Common myeloid progenitor, CD34-positive (primary cell): ENCODE data around the gene AKT1.

Source experiments
- CTCF ChIA-PET: fragments of 350-600 bp; sonication (Branson Sonifier 250); formaldehyde crosslinking; loops from one replicate; lab custom pipeline; 2021; ENCODE audit warnings: antibody characterized with exemption; lab: Charles Lee
- POLR2A ChIA-PET: fragments of 350-600 bp; sonication (Branson Sonifier 250); formaldehyde crosslinking; loops from one replicate; lab custom pipeline; 2021; ENCODE audit warnings: antibody characterized with exemption; lab: Charles Lee
- DNase-seq, 3 donors: peaks; one replicate each; pipeline versions ENCODE4 v3.0.0 to v3.0.0-alpha.2; 2013
- H3K27ac ChIP-seq, 2 experiments: 1 replicate in 1 of 2; 2 replicates in 1 of 2; pipeline ENCODE4 v1.7.0; 2013; ENCODE audit warnings: inconsistent platforms in 2 of 2, low read length in 2 of 2, mild to moderate bottlenecking in 2 of 2, low read depth in 1 of 2, moderate library complexity in 1 of 2; ENCODE audit not compliant: severe bottlenecking in 2 of 2, insufficient read depth in 1 of 2, poor library complexity in 1 of 2
- H3K27me3 ChIP-seq, 5 experiments: replicated peaks in 2 of 5; 1 replicate in 3 of 5; 2 replicates in 2 of 5; pipeline versions ENCODE4 v1.6.1 to v1.7.0; 2013; ENCODE audit warnings: low read length in 4 of 5, mild to moderate bottlenecking in 2 of 5, moderate library complexity in 2 of 5, inconsistent platforms in 1 of 5; ENCODE audit not compliant: insufficient read depth in 5 of 5, control insufficient read depth in 4 of 5
- H3K36me3 ChIP-seq, 4 experiments: 1 replicate in 2 of 4; 2 replicates in 2 of 4; pipeline versions ENCODE4 v1.6.1 to v1.7.0; 2013; ENCODE audit warnings: low read length in 3 of 4, control low read depth in 1 of 4, mild to moderate bottlenecking in 1 of 4; ENCODE audit not compliant: control insufficient read depth in 4 of 4, insufficient read depth in 4 of 4
- H3K4me1 ChIP-seq, 4 experiments: 1 replicate in 3 of 4; 2 replicates in 1 of 4; pipeline versions ENCODE4 v1.6.1 to v1.7.1; 2013; ENCODE audit warnings: low read length in 3 of 4, mild to moderate bottlenecking in 3 of 4, control low read depth in 1 of 4, inconsistent platforms in 1 of 4, moderate library complexity in 1 of 4; ENCODE audit not compliant: control insufficient read depth in 4 of 4, insufficient read depth in 4 of 4; ENCODE audit errors: control extremely low read depth in 1 of 4
- H3K4me3 ChIP-seq, 7 experiments: 1 replicate in 4 of 7; 2 replicates in 3 of 7; pipeline versions ENCODE4 v1.5.1 to v1.7.0; 2013; ENCODE audit warnings: mild to moderate bottlenecking in 7 of 7, low read length in 6 of 7, moderate library complexity in 6 of 7, inconsistent platforms in 2 of 7, low read depth in 2 of 7, control low read depth in 1 of 7; ENCODE audit not compliant: insufficient read depth in 4 of 7, control insufficient read depth in 1 of 7; ENCODE audit errors: extremely low read depth in 1 of 7
- H3K9me3 ChIP-seq, 5 experiments: 1 replicate in 4 of 5; 2 replicates in 1 of 5; pipeline versions ENCODE4 v1.6.1 to v1.7.1; 2013; ENCODE audit warnings: low read length in 4 of 5, mild to moderate bottlenecking in 2 of 5, inconsistent platforms in 1 of 5, low read depth in 1 of 5, moderate library complexity in 1 of 5; ENCODE audit not compliant: control insufficient read depth in 4 of 5, insufficient read depth in 2 of 5; ENCODE audit errors: control extremely low read depth in 1 of 5
- WGBS: methylation state at CpG from one replicate; pipeline ENCODE4 v1.1.5; 2013; ENCODE audit not compliant: insufficient coverage; 5-methylcytosine and 5-hydroxymethylcytosine counted together

The AKT1 gene

DNA sequence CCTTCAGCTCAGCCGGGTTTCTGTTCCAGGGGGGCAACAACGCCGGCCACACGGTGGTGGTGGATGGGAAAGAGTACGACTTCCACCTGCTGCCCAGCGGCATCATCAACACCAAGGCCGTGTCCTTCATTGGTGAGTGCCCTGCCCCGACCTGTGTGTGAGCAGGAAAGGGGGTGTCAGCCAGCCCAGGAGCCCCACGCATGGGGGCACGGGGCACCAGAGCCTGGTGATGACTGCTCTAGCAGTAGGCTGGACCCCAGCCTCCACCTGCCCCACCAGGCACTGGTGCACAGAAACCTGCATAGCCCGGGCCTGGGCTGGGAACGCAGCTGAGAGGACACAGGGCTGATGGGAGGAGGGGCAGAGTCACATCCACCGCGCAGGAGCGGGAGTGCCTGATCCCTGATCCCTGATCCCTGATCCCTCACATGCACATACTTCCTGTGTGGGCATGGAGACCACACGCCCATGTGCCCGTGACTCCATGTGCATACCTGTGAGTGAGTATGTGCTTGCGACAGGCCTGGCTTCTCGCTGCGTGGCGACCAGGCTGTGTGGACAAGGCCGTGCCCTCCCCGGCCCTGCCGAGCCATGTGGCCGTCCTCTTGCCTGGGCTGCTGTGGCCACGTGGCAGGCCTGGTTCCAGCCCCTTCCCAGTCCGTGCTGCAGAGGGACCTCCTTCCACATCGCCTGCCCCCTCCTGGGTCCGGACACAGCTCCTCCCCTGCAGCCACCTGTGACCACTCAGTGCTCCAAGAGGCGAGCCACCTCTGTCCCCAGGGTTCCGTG, 60.4 kb downstream of the AKT1 start:
- H3K4me1 ChIP-seq = peaks cover 0 to 8% (median 7%) of the 10 kb centered on the region in 4 experiments
- no peak overlapping the region for H3K4me3 ChIP-seq
- ChIA-PET POLR2A (no interaction called here), CTCF (interaction anchor here (1.3 to 1.5 kb wide), 2 partner anchors 9 kb away, joined by 4 to 5 read pairs; no protein-coding TSS in a partner anchor)
- H3K9me3 ChIP-seq = no peaks in the 10 kb centered on the region
- WGBS = 98% methylated on average over 25 of the region's 31 CpGs
- no peak for DNase-seq
- H3K27me3 ChIP-seq = no peaks in the 10 kb centered on the region
- H3K36me3 ChIP-seq = peaks cover 0 to 1% (median 0%) of the 10 kb centered on the region in 4 experiments
- no peak overlapping the region for H3K27ac ChIP-seq

DNA sequence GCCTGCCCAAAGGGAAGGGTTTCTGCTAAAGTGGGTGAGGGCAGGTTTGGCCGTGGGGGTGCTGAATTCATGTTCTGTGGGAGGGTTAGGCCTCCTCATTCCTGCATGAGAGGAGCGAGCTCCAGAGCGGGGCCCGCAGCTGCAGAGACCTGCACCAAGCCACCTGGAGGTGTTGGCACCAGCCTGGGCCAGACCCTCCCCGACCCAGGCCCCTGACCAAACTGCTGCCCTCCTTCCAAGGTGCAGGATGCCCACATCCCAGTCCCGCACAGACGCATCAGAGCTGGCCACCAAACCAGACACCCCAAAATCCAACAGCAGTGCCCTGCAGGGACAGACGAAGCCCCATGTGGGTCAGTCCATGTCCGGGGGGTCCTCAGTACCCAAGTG, 61.0 kb downstream of the AKT1 start:
- no peak overlapping the region for H3K27ac ChIP-seq
- POLR2A ChIA-PET = no interaction called here
- peaks cover 0 to 8% (median 7%) of the 10 kb centered on the region in 4 experiments for H3K4me1 ChIP-seq
- H3K27me3 ChIP-seq = no peaks in the 10 kb centered on the region
- CTCF ChIA-PET = interaction anchor here (1.3 kb wide), 1 partner anchor 9 kb away, joined by 5 read pairs; no protein-coding TSS in a partner anchor
- no peaks in the 10 kb centered on the region for H3K9me3 ChIP-seq
- H3K36me3 ChIP-seq = no peaks in the 10 kb centered on the region
- H3K4me3 ChIP-seq = no peak overlapping the region
- 100% methylated on average over 8 of the region's 9 CpGs for WGBS
- DNase-seq = no peak

DNA sequence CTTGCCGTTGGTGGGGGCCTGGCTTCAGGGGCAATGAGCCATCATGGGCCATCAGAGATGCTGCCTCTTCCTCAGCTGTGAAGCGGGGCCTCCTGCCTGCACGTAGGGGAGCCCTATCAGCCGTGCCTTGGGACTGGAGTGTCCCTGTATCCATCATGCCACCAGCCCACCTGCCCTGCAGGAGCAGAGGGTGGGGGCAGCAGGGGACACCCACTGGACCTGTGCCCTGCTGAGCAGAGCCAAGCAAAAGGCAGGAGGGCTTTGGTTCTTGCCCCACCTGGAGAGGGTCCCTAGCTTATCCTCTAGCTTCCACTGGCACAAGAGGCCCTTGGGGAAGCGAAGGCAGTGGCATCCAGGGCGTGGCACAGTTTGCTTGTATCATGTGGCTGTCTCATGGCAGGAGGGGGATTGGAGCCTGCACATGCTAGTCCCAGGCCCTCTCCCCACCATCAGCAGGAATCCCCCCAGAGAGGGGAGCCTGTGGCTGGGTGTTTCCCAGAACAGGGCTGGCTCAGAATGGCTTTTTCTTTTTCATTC, 61.4 kb downstream of the AKT1 start:
- Histone ChIP-seq H3K27me3 (no peaks in the 10 kb centered on the region), H3K9me3 (no peaks in the 10 kb centered on the region), H3K27ac (no peak overlapping the region), H3K4me3 (no peak overlapping the region), H3K4me1 (peaks cover 0 to 8% (median 7%) of the 10 kb centered on the region in 4 experiments), H3K36me3 (no peaks in the 10 kb centered on the region)
- POLR2A ChIA-PET = no interaction called here
- CTCF ChIA-PET = interaction anchor here (1.3 kb wide), 1 partner anchor 8 kb away, joined by 5 read pairs; no protein-coding TSS in a partner anchor
- 100% methylated on average over 4 of the region's 6 CpGs for WGBS
- DNase-seq = no peak

DNA sequence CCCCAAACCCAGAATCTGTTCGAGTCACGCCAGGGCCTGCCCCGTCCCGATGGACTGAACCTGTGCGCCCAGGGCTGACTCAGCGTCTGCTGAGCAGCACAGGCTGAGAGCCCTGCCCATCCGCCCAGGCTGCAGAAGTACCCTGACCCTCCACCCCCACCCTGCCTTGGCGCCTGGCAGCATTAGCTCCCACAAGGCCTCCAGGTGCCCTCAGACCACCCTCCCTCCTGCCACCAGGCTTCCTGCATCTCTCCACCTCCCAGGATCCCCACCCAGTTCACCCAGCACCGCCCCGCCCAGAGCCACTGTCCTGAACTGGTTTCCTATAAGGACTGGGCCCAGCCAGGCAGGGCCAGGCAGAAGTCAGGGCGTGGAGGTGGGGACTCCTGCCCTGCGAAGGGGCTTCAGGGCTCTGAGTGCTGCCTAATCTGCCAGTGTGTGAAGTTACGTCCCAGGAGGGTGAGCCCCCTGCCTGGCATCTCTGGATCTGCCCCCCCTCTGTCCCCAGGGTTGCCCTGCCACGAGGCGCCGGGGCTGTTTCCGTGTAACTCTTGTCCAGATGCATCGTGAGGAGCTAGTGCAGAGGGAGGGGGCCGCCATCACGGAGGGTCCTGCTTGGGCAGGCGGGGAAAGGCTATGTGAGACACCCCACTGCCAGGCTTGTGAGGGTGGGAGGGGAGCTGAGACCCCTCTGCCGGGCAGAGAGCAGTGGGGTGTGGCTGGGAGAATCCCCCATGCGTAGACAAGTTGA, 62.4 kb downstream of the AKT1 start:
- no peak overlapping the region for H3K4me3 ChIP-seq
- POLR2A ChIA-PET = no interaction called here
- CTCF ChIA-PET = no interaction called here
- no peaks in the 10 kb centered on the region for H3K27me3 ChIP-seq
- H3K36me3 ChIP-seq = no peaks in the 10 kb centered on the region
- no peaks in the 10 kb centered on the region for H3K9me3 ChIP-seq
- H3K4me1 ChIP-seq = peaks cover 0 to 8% (median 7%) of the 10 kb centered on the region in 4 experiments
- H3K27ac ChIP-seq = no peak overlapping the region
- no peak for DNase-seq
- 96% methylated on average over 11 of the region's 23 CpGs for WGBS

DNA sequence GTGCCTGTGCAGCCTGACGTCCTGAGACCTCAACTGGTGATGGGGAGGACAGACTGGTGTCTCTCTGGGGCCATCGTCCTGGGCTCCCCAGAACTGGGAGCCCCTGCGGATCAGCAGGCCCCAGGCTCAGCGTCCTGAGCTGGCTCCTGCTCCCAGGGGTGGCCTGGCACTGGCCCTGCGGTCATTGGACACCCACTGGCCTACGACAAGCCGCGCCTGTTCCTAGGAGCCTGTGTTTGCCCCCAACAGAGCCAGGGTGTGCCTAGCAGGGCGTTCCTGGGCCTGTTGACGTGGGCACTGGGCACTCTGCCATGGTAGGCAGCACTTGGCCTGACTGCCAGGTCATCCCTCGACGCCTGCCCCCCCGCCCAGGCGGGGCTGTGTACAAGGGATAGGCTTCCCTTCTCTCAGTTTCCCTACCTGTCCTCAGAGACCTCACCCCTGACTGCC, 63.2 kb downstream of the AKT1 start:
- WGBS = 90% methylated on average over 11 of the region's 14 CpGs
- no peaks in the 10 kb centered on the region for H3K9me3 ChIP-seq
- ChIA-PET POLR2A (no interaction called here), CTCF (interaction anchor here (1.1 kb wide), 1 partner anchor 10 kb away, joined by 3 read pairs; no protein-coding TSS in a partner anchor)
- H3K27me3 ChIP-seq = no peaks in the 10 kb centered on the region
- H3K36me3 ChIP-seq = no peaks in the 10 kb centered on the region
- DNase-seq = no peak
- no peak overlapping the region for H3K27ac ChIP-seq
- H3K4me1 ChIP-seq = peaks cover 0 to 8% (median 7%) of the 10 kb centered on the region in 4 experiments
- H3K4me3 ChIP-seq = no peak overlapping the region

DNA sequence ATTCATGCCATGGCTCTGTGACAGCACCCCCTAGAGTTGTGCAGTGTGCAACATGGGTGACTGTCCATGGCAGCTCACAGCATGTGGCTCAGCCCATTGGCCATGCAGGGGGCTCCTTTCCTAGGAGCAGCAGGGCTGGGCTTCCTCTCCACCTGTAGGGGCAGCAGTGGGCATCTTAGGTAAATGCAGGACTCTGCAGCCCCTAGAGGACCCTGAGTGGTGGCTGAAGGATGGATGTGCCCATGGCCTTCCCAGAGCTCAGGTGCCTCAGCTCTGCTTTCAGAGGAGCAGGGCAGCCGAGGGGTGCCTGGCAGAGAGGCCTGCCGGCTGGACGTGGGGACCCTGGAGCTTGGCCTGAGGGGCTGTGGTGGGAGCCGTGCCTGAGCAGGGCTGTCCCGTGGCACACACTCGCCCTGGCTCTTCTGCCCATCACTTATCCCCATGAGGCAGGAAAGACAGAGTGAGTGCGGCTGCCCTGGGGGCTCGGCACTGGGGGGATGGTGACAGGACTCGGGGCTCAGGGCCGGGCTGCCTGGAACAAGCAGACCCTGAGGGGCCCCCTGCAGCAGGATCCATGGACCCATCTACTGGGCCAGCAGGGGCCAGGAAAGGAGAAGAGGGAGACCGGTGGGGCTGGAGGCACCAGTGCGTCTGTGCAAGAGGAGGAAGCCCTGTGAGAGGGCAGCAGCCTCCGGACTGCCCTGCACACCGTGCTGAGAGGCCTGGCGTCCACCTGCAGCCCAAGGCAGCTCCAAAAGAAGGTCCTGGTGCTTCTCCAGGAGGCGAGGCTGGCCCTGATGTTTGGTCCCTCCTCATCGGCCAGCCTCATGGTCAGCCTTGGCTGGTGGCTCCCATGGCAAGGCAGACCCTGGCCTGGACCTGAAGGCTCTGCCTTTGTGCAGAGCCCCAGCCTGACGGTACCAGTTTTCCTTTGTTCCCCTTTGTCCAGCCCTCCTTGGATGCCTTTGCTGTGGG, 63.9 kb downstream of the AKT1 start:
- no peak overlapping the region for H3K27ac ChIP-seq
- H3K9me3 ChIP-seq = no peaks in the 10 kb centered on the region
- peak in 2 of 3 donors; percentile 25 to 41 for DNase-seq
- H3K4me1 ChIP-seq = peaks cover 0 to 8% (median 7%) of the 10 kb centered on the region in 4 experiments
- WGBS = 96% methylated on average over 15 of the region's 18 CpGs
- CTCF ChIA-PET = interaction anchor here (0.7 to 1.1 kb wide), 2 partner anchors 11 to 19 kb away, joined by 3 read pairs; no protein-coding TSS in a partner anchor
- H3K36me3 ChIP-seq = no peaks in the 10 kb centered on the region
- no peaks in the 10 kb centered on the region for H3K27me3 ChIP-seq
- no peak overlapping the region for H3K4me3 ChIP-seq
- POLR2A ChIA-PET = no interaction called here
